ENCODE measurements around the gene LCA5. TPM values are rescaled to one million over a fixed set of nuclear protein-coding genes. Genes with fewer than 3 reads are reported as not detected.

Gene LCA5
- total RNA-seq (2022; extraction: Qiagen RNA extraction; ENCODE audit: low read depth): 0.58 to 1.5 TPM (median 0.90 TPM) in 5 replicates

GRCh38 chr6:79536954-79537747, at the start of gene LCA5:
Gene LCA5 (minus strand): TSS chr6:79537430. CDS start chr6:79518894, 18,536 bp downstream.

Other genes with a start within 250 kb of the LCA5 start
- 0.27 to 0.35 TPM (median 0.31 TPM) in 5 replicates for gene SH3BGRL2, start 93.9 kb upstream of the LCA5 start, total RNA-seq (2022; extraction: Qiagen RNA extraction; ENCODE audit: low read depth)

Measured in A549 treated with CpdA at 1 μM for 4 hours (cell line).